K562 (cell line): ENCODE measurements around the gene ZNF629. TPM values are rescaled to one million over a fixed set of nuclear protein-coding genes. Genes with fewer than 3 reads are reported as not detected.
A peak's percentile ranks its signal among the peaks of the same experiment; 100 is the strongest.

Experiments
- CHD4 ChIP-seq: fragments of 200-600 bp; sonication (generic); IDR thresholded peaks from 3 replicates; pipeline ENCODE4 v1.6.1; 2012; ENCODE audit warnings: low read depth, mild to moderate bottlenecking, mixed read lengths, low read length, inconsistent platforms; ENCODE audit not compliant: insufficient read depth, insufficient replicate concordance, poor library complexity, severe bottlenecking
- ETS2 ChIP-seq: IDR thresholded peaks from 2 replicates; pipeline ENCODE4 v1.6.1; 2016; ENCODE audit warnings: borderline replicate concordance, missing genetic modification characterization, mild to moderate bottlenecking, moderate library complexity, missing compliant biosample characterization; ENCODE audit not compliant: poor library complexity, severe bottlenecking
- FUS ChIP-seq: fragments of 200-400 bp; formaldehyde crosslinking; optimal IDR thresholded peaks from 2 replicates; pipeline ENCODE3; 2017; ENCODE audit warnings: low read depth, low read length
- MLLT1 ChIP-seq, 2 experiments: fragments of 450-650 bp; IDR thresholded peaks; 2 replicates each; pipeline ENCODE4 v1.6.1; 2016
- NFIC ChIP-seq: fragments of 450-650 bp; IDR thresholded peaks from 2 replicates; pipeline ENCODE4 v1.6.1; 2017; ENCODE audit warnings: mild to moderate bottlenecking, inconsistent platforms
- NR3C1 ChIP-seq: sonication (generic); formaldehyde crosslinking; IDR thresholded peaks from 2 replicates; pipeline ENCODE4 v1.8.1; 2022; ENCODE audit warnings: missing genetic modification reagents
- POLR2AphosphoS5 ChIP-seq: IDR thresholded peaks from 2 replicates; pipeline ENCODE4 v1.6.1; 2011; ENCODE audit warnings: mild to moderate bottlenecking, low read depth, low read length, moderate library complexity; ENCODE audit not compliant: control insufficient read depth, insufficient read depth
- SFPQ ChIP-seq: fragments of 200-400 bp; formaldehyde crosslinking; IDR thresholded peaks from 2 replicates; pipeline ENCODE4 v1.6.1; 2017; ENCODE audit warnings: mild to moderate bottlenecking, low read depth, low read length, moderate library complexity
- SNAPC5 ChIP-seq: fragments of 250-450 bp; sonication (Bioruptor Pico); IDR thresholded peaks from 2 replicates; pipeline ENCODE4 v1.8.0; 2021; ENCODE audit warnings: moderate library complexity, mild to moderate bottlenecking, inconsistent platforms
- TAF1 ChIP-seq: IDR thresholded peaks from 2 replicates; pipeline ENCODE4 v1.6.1; 2011; ENCODE audit warnings: mild to moderate bottlenecking, low read length, moderate library complexity; ENCODE audit not compliant: insufficient read depth, control insufficient read depth, severe bottlenecking; ENCODE audit errors: extremely low read depth
- TCF7 ChIP-seq: sonication (generic); IDR thresholded peaks from 2 replicates; pipeline ENCODE4 v1.6.1; 2016; ENCODE audit warnings: antibody characterized with exemption, borderline replicate concordance
- TFE3 ChIP-seq: fragments of 450-650 bp; formaldehyde crosslinking; IDR thresholded peaks from 2 replicates; pipeline ENCODE4 v1.4.0; 2020; ENCODE audit warnings: mild to moderate bottlenecking, mixed read lengths
- ZNF449 ChIP-seq: fragments of 250-450 bp; sonication (Bioruptor Pico); IDR thresholded peaks from 2 replicates; pipeline ENCODE4 v1.8.0; 2022; ENCODE audit warnings: moderate library complexity, mild to moderate bottlenecking, inconsistent platforms
- ZNF507 ChIP-seq: conservative IDR thresholded peaks from 2 replicates; pipeline ENCODE4 v1.6.1; 2017; ENCODE audit warnings: missing genetic modification characterization, missing compliant biosample characterization
- polyA plus RNA-seq, 8 experiments: library from polyadenylated mRNA; depleted of rRNA in 4 of 8; stranded (reverse) in 5 of 8; unstranded in 3 of 8; fragments of >200 nt; fragmentation: Nextera tagmentation in 2 of 8; fragmentation: Illumina TruSeq in 1 of 8; extraction: Ambion mirVana in 2 of 8; extraction: Trizol in 1 of 8; gene quantifications; 2 replicates each; pipeline versions ENCODE4 v1.2.1 to v1.2.3, GENCODE V29; 2011 to 2014; ENCODE audit warnings: inconsistent platforms in 1 of 8, missing spikeins in 1 of 8
- total RNA-seq, 7 experiments: library from RNA; depleted of rRNA in 6 of 7; stranded (reverse); fragments of >200 nt in 6 of 7; fragmentation: Illumina TruSeq in 2 of 7; extraction: Trizol in 2 of 7; gene quantifications; 2 replicates each; pipeline versions ENCODE4 v1.2.1 to v1.2.3, GENCODE V29; 2011 to 2021; ENCODE audit warnings: low replicate concordance in 1 of 7

ZNF629 gene
- total and polyA plus RNA-seq, 9 of the 15 experiments (the other 6 are each of a cell fraction or from before 2014, with no cell fraction given) = 0.44 to 18.8 (median 7.4) TPM

- no peak for TF ChIP-seq CHD4
- TF ChIP-seq POLR2AphosphoS5 = peak; percentile 68
- TF ChIP-seq TAF1 = peak; percentile 92
- TF ChIP-seq NFIC = no peak
- no peak for TF ChIP-seq NR3C1 (CRISPR knock-in tag)
- TF ChIP-seq ZNF507 (tag) = no peak
- peak; percentile 95 for TF ChIP-seq TFE3 (CRISPR knock-in tag)
- no peak for TF ChIP-seq ETS2 (tag)
- TF ChIP-seq TCF7 = no peak
- no peak for TF ChIP-seq FUS
- no peak for TF ChIP-seq SNAPC5 (CRISPR knock-in tag)
- TF ChIP-seq MLLT1 (IDR thresholded peaks at IDR 0.05) = peak in 1 of 2 experiments; percentile 39; a peak in 1 of 4 replicates
- TF ChIP-seq ZNF449 (CRISPR knock-in tag) = no peak
- TF ChIP-seq SFPQ = no peak
These were observed 39.0 kb downstream of the ZNF629 start, which contains the start of gene PHKG2 (continued) for GRCh38 chr16:30747799-30748633.
